Ascending aorta (tissue), 2 donors: Measurements from ENCODE around the gene USP6NL. TPM values are rescaled to one million over a fixed set of nuclear protein-coding genes. Genes with fewer than 3 reads are reported as not detected.

ENCODE experiments used
- DNase-seq, 2 donors: peaks; one replicate each; pipeline ENCODE4 v3.0.0-alpha.2; 2019; ENCODE audit warnings: low spot score in 2 of 2
- H3K27ac ChIP-seq, 2 donors: fragments of 200-600 bp; sonication (generic); one replicate each; pipeline ENCODE4 v1.5.1; 2016 to 2017; ENCODE audit warnings: mild to moderate bottlenecking in 1 of 2
- H3K27me3 ChIP-seq: fragments of 200-600 bp; sonication (generic); one replicate; pipeline ENCODE4 v1.5.1; 2017
- H3K36me3 ChIP-seq, 2 donors: fragments of 200-600 bp; sonication (generic); one replicate each; pipeline ENCODE4 v1.5.1; 2016
- H3K4me1 ChIP-seq, 2 donors: fragments of 200-600 bp; sonication (generic); one replicate each; pipeline ENCODE4 v1.5.1; 2016 to 2017; ENCODE audit warnings: mild to moderate bottlenecking in 1 of 2
- H3K4me3 ChIP-seq, 2 donors: fragments of 200-600 bp; sonication (generic); one replicate each; pipeline ENCODE4 v1.5.1; 2016 to 2017; ENCODE audit warnings: mild to moderate bottlenecking in 1 of 2
- H3K9me3 ChIP-seq, 2 donors: fragments of 200-600 bp; sonication (generic); one replicate each; pipeline ENCODE4 v1.5.1; 2016
- intact Hi-C: fragments of 100-400 bp; cut with DNase I; formaldehyde crosslinking; loops from one replicate; pipeline ENCODE4 v1.15.1; 2023
- total RNA-seq: library from RNA; depleted of rRNA; stranded (reverse); fragments of >200 nt; gene quantifications from one replicate; pipeline ENCODE4 v1.1.0, GENCODE V29; 2016
- TF ChIP-seq, protein P1 (sequence below), 3 experiments: fragments of 200-600 bp in 2 of 3; fragments of 450-650 bp in 1 of 3; sonication (generic) in 2 of 3; IDR thresholded peaks; one replicate each; pipeline ENCODE4 v1.5.1; 2016 to 2019; ENCODE audit warnings: antibody characterized with exemption in 3 of 3, mild to moderate bottlenecking in 1 of 3, moderate library complexity in 1 of 3

The USP6NL gene
- total RNA-seq, 1 donor from 2014 or later, result 20.5 TPM

DNA sequence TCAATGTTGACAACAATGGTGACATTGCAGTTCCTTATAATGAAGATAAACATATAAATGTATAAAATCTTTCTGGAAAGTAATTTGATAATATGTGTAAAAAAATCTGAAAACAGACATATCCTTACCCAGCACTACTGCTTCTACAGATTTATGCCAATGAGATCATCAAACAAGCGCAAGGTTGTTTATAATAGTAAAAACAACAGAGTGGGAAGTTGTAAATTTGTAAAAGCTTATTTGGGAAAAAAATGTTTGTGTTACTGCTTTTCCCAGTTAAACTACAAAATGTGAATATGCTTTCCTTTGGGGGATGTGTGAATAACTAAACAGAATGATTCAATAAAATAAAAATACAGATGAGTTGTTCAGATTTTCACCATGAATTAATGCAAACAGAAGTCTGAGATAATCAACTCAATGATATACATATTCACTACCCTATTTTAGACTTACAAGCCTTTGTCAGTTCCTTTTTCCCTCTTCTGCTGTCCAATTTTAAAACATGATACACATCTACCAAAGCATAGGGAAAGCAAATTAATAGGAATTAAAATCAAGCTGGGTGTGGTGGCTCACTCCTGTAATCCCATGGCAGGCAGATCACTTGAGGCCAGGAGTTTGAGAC, 82.1 kb downstream of the USP6NL start:
- Histone ChIP-seq H3K27ac (no peak overlapping the region), H3K4me1 (peaks cover 0 to 4% of the 10 kb centered on the region in 2 donors)
- intact Hi-C loops, result no loop called here

DNA sequence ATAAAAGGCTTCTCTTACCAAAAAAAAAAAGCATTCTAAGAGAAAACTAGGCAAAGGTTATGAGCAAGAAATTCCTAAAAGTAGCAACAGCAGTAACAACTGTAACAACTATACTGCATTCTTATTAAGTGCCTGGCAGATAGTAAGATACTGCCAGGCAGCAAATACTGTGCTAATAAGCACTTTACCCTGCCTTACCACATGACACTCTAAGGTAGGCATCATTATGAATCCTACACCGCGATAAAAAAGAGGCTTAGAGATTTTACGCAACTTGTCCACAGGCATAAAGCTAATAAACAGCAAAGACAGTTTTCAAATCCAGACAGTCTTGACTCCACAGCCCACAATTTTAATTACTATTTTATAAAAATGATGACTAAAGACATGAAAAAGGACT, 83.2 kb downstream of the USP6NL start:
- H3K4me1 ChIP-seq, result peaks cover 0 to 4% of the 10 kb centered on the region in 2 donors
- no peaks in the 10 kb centered on the region for H3K27me3 ChIP-seq
- no peak overlapping the region for H3K4me3 ChIP-seq
- no peak overlapping the region for H3K27ac ChIP-seq
- TF ChIP-seq, protein P1, sequence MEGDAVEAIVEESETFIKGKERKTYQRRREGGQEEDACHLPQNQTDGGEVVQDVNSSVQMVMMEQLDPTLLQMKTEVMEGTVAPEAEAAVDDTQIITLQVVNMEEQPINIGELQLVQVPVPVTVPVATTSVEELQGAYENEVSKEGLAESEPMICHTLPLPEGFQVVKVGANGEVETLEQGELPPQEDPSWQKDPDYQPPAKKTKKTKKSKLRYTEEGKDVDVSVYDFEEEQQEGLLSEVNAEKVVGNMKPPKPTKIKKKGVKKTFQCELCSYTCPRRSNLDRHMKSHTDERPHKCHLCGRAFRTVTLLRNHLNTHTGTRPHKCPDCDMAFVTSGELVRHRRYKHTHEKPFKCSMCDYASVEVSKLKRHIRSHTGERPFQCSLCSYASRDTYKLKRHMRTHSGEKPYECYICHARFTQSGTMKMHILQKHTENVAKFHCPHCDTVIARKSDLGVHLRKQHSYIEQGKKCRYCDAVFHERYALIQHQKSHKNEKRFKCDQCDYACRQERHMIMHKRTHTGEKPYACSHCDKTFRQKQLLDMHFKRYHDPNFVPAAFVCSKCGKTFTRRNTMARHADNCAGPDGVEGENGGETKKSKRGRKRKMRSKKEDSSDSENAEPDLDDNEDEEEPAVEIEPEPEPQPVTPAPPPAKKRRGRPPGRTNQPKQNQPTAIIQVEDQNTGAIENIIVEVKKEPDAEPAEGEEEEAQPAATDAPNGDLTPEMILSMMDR (IDR thresholded peaks at IDR 0.05), result no peak
- no peaks in the 10 kb centered on the region for H3K9me3 ChIP-seq
- DNase-seq, result no peak
- H3K36me3 ChIP-seq, result no peaks in the 10 kb centered on the region
- intact Hi-C loops, result no loop called here

More for the DNA sequence above, 82.1 kb downstream of the USP6NL start:
- no peak for DNase-seq
- H3K36me3 ChIP-seq, result no peaks in the 10 kb centered on the region
- TF ChIP-seq, protein P1 (IDR thresholded peaks at IDR 0.05), result no peak
- H3K4me3 ChIP-seq, result no peak overlapping the region
- H3K9me3 ChIP-seq, result no peaks in the 10 kb centered on the region
- H3K27me3 ChIP-seq, result no peaks in the 10 kb centered on the region

DNA sequence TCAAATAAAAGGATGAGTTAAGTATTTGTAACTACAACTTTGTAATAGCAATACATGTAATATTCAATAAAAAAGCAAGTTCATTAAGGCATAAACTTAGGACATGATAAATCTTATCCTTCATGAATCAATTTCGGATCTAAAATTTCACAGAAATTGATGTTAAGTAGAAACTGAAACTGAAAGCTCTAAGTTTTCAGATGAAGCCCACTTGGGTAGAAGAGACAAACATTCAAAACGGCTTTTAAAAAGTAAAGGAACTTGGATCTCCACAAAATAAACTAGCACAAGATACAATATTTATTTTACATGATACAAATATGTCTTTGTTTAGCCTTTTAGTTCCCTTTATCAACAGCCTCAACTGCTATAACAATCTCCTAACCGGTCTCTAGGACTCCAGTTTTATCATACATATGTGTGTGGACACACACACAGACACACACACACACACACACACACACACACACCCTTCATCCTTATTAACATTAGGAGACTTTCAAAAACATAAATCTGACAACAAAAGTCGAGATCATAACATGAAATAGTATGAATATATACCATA, 83.7 kb downstream of the USP6NL start:
- TF ChIP-seq, protein P1 (IDR thresholded peaks at IDR 0.05), result no peak

DNA sequence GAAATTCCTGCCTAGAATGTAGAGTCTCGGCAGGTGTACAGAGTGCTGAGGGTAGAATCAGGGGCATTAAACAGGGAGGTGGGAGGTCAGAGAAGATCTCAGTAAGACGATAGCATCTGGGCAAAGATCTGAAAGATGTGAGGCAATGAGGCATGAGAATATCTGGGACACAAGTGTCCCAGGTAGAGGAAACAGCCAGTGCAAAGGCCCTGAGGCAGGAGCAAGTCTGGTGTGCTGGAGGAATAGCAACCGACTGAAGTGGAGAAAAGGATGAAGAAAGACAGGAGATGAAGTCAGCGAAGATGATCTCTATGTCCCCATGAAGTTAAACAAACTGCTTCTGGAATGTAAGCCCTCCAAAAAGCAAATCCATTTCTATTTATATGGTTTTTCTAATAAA, 84.4 kb downstream of the USP6NL start:
- Histone ChIP-seq H3K4me1 (peaks cover 0 to 4% of the 10 kb centered on the region in 2 donors), H3K36me3 (no peaks in the 10 kb centered on the region), H3K4me3 (no peak overlapping the region), H3K9me3 (no peaks in the 10 kb centered on the region), H3K27me3 (no peaks in the 10 kb centered on the region), H3K27ac (no peak overlapping the region)
- intact Hi-C loops, result loop anchor here (2.0 kb wide), 1 partner anchor 84 kb away; the partner anchor contains the start of gene USP6NL
- TF ChIP-seq, protein P1 (IDR thresholded peaks at IDR 0.05), result no peak
- DNase-seq, result no peak

More for the DNA sequence above, 83.7 kb downstream of the USP6NL start:
- no peaks in the 10 kb centered on the region for H3K27me3 ChIP-seq
- peak overlapping the region in 1 of 2 donors; percentile 20 for H3K4me3 ChIP-seq
- no peaks in the 10 kb centered on the region for H3K9me3 ChIP-seq
- H3K36me3 ChIP-seq, result no peaks in the 10 kb centered on the region
- DNase-seq, result no peak
- H3K27ac ChIP-seq, result no peak overlapping the region
- peaks cover 0 to 4% of the 10 kb centered on the region in 2 donors for H3K4me1 ChIP-seq
- intact Hi-C loops, result loop anchor here (2.0 kb wide), 1 partner anchor 83 kb away; the partner anchor contains the start of gene USP6NL

DNA sequence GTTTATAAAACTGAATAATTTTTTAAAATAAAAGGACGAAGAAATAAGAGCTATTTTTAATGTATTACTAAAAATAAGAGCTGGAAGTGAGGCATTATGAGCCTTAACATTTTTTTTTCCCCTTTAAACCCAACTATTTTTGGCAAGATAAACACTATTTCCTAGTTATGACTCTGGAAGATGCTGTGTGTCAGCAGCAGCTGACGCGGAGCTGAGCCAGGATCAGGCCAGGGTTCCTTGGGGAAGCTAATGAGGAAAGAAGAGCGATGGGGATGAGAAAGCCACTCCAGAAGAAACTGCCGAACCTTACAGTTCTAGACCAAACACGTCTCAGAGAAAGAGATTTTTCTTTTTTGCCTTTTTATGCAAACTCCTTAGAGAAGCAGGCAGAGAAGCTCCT, 85.9 kb downstream of the USP6NL start:
- TF ChIP-seq, protein P1 (IDR thresholded peaks at IDR 0.05), result no peak
- no peaks in the 10 kb centered on the region for H3K9me3 ChIP-seq
- intact Hi-C loops, result no loop called here
- no peaks in the 10 kb centered on the region for H3K27me3 ChIP-seq
- peaks cover 0 to 4% of the 10 kb centered on the region in 2 donors for H3K4me1 ChIP-seq
- peak overlapping the region in 1 of 2 donors; percentile 32 for H3K4me3 ChIP-seq
- no peaks in the 10 kb centered on the region for H3K36me3 ChIP-seq
- peak overlapping the region; percentile 69 to 72 for H3K27ac ChIP-seq
- DNase-seq, result peak; percentile 43 to 87
